ENCODE data around the gene GXYLT1.
"Not testable (repeated sequence)": the region's sequence is repeated elsewhere in the genome, so short reads cannot be mapped to it uniquely, and the experiment has no call there.

GXYLT1 gene

GRCh38 chr12:42091769-42092168 is 52.9 kb downstream of the GXYLT1 start:
- DNase-seq: no peak

DNA sequence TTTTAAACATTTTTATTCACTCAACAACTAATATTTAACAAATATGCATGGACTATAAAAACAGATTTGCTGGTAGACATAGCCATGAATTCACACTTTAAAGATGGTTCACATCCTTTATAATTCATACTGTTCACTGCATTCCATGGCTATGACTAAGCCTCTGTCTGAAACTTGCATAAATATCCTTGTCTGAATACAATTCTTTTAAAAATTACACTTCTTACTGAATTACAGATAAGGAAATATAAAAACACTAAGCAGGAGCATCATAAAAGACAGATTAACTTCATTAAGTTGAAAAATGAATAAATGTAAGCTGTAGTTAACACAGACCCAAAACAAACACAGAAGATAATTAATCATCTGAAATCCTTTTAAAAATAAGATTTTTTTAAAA is 53.8 kb downstream of the GXYLT1 start:
- peak; percentile 68 for DNase-seq

DNA sequence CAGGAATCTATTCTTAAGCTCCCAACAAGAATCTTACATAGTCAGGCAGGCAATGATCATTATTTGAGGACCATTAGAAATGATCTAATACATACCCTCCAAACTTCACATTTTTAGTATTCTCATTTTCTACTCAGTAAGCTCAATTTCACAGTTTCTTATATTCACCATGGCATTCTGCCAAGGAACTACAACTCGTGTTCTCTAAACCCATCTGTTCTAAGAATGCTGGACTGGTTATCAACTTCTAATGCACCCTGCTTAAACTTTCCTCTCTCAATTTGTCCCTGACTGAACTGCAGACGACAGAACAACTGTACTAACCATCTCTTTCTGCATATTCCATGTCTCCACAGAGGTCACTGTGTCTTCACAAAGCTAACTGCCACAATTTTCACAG is 58.6 kb downstream of the GXYLT1 start:
- no peak for DNase-seq

GRCh38 chr12:42085594-42085993 is 59.1 kb downstream of the GXYLT1 start:
- DNase-seq: no peak

DNA sequence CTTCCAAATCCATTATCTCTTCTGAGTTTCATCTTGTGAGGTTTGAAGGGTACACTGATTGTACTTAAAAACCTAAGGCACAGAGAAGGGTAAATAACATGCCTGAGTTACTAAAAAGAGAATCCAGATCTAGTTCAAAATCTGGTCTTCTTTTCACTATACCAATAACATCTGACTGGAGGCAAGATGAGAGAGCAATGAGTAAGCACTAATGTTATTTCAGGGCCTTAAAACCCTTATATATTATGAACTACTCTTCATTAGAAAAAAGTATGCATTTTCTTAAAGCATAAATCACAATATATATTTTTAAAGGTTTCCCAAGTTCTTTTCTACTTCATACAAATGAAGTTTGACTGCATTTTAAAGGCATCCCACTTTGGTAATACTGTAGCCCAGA is 60.2 kb downstream of the GXYLT1 start:
- DNase-seq: no peak

DNA sequence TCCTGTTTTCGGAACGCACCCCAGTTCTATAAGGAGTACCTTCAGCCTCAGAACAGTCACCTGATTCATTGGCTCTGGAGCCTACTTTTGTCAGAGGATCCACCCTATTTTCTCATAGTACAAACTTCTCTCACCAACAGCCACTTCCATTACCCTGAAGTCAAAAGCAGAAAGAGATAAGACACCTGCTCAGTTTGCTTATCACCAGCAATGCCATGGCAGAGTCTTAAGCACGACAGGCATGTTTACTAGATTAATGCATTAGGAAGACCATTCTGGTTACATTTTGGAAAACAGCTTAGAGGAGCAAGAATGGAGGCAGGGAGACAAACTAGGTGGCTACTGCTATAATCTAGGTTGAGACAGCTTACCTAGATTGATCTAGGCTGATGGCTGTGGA is 67.7 kb downstream of the GXYLT1 start:
- no peak for DNase-seq

DNA sequence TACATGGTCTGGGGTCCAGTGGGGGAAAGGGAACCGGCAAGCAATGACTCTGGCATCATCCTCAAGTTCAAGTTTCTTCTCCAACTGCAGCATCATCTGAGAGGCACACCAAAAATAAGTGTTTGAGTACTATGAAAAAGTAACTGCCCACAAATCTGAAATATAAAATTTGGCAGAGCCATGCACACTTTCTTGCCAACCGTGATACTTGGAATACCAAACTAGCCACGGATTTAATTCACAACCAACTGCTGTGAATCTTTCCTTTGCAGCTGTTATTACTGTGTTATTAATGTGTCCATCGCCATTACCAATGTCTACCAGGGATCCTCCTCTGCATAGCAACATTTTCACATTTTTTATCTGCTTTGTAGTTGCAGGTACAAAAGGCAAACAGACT is 74.6 kb downstream of the GXYLT1 start:
- no peak for DNase-seq

- no peak for DNase-seq
These were observed 85.5 kb downstream of the GXYLT1 start for GRCh38 chr12:42059127-42059526.

DNA sequence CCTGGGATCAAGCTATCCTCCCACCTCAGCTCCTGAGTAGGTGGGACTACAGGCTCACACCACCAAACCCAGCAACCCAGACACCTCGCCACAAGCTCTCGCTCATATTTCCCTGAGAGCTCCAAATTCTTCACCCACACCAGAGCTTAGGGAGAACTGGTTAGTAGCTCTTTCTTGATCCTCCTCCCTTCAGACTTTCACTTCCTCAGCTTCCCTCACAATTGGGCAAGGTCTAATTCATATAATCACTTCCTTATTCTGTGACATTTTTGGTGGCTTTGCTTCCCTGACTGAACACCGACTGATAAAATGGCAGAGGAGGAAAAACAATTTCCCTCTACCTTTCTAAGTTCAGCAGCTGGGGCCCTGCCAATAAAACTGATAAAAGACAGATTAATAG is 88.5 kb downstream of the GXYLT1 start:
- no peak for DNase-seq

GRCh38 chr12:42053456-42053855 is 91.2 kb downstream of the GXYLT1 start:
- no peak for DNase-seq

- not testable (repeated sequence) for DNase-seq
These were observed 95.7 kb downstream of the GXYLT1 start for GRCh38 chr12:42048980-42049379.

DNA sequence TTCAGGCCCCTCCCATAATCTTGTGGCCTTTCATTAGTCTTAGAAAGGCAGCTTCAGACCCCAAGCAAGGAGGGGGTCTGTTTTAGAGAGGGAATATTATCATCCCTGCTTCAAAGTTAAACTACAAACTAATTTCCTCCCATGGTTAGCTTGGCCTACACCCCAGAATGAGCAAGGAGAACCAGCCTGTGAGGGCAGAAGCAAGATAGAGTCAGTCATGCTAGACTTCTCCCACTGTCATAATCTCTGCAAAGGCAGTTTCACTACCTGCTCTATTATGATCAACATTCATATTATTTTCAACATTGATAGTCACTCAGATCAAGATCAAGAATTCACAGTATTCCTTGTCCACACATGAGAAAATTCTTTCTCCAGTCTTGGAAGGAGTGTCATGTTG is 105.1 kb downstream of the GXYLT1 start:
- DNase-seq: no peak

DNA sequence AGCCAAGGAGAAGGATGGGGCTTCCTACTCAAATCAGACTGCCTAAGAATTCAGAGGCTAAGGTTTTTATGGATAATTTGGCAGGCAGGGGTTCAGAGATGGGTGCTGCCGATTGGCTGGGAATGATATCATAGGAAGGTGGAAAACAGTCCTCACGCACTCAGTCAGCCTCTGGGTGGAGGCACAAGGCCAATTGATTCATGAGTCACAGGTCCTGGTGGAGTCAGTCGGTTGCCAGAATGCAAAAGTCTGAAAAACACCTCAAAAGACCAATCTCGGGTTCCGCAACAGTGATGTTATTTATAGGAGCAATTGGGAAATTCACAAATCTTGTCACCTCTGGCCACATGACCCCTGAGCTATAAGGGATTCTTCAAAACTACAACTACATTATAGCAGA is 105.5 kb downstream of the GXYLT1 start:
- peak; percentile 57 for DNase-seq

DNA sequence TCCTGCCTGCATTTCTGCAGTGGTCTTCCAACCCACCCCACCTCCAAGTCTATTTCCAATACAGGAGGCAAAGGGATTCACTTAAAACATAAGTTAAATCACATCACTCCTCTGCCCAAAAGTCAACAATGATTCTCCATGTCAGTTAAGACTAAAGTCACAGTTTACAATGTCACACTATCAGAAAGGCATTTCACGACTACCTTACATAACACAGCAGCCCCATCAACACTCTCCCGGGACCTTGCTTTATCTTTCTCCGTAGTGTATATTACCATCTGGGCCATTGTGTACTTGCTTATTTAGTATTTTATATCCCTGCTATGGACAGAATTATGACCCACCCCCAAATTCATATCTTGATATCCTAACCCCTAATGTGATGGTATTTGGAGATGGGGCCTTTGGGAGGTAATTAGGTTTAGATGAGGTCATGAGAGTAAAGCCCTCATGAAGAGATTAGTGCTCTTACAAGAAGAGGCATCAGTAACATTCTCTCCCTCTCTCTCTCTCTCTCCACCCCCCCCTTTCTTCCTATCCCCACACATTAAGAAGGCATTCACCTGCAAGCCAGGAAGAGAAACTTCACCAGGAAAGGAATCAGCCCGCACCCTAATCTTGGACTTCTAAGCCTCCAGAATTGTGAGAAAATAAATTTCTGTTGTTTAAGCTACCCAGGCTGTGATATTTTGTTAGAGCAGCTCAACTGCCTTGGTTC is 112.7 kb downstream of the GXYLT1 start:
- DNase-seq: no peak

Measured in HCEC 1CT (cell line).